Glutamatergic neuron (in vitro differentiated cells): ENCODE data around the gene SFR1. TPM values are rescaled to one million over a fixed set of nuclear protein-coding genes. Genes with fewer than 3 reads are reported as not detected.

ENCODE experiments used
- DNase-seq: peaks from one replicate; pipeline ENCODE4 v3.0.0; 2022
- H3K27ac Mint-ChIP-seq: one replicate; pipeline ENCODE4 v1.8.0; 2020; ENCODE audit warnings: mild to moderate bottlenecking, mixed read lengths, inconsistent platforms; ENCODE audit not compliant: unreplicated experiment
- H3K27me3 Mint-ChIP-seq: one replicate; pipeline ENCODE4 v1.8.0; 2020; ENCODE audit warnings: mild to moderate bottlenecking, moderate library complexity, mixed read lengths, inconsistent platforms; ENCODE audit not compliant: unreplicated experiment
- H3K36me3 Mint-ChIP-seq: one replicate; pipeline ENCODE4 v1.8.0; 2020; ENCODE audit warnings: mild to moderate bottlenecking, mixed read lengths, inconsistent platforms; ENCODE audit not compliant: unreplicated experiment
- H3K4me1 Mint-ChIP-seq: one replicate; pipeline ENCODE4 v1.8.0; 2020; ENCODE audit warnings: mild to moderate bottlenecking, low read depth, mixed read lengths, inconsistent platforms; ENCODE audit not compliant: unreplicated experiment
- H3K4me3 Mint-ChIP-seq: one replicate; pipeline ENCODE4 v1.8.0; 2020; ENCODE audit warnings: mild to moderate bottlenecking, mixed read lengths, inconsistent platforms; ENCODE audit not compliant: unreplicated experiment
- H3K9me3 Mint-ChIP-seq: one replicate; pipeline ENCODE4 v1.8.0; 2020; ENCODE audit warnings: mild to moderate bottlenecking, moderate library complexity, mixed read lengths, inconsistent platforms; ENCODE audit not compliant: unreplicated experiment
- CTCF ChIP-seq: fragments of 200-600 bp; sonication (generic); IDR thresholded peaks from one replicate; pipeline ENCODE4 v1.5.0; 2021; ENCODE audit not compliant: partially characterized antibody, unreplicated experiment
- total RNA-seq: library from RNA; stranded (reverse); fragmentation: NEBNext Ultra II Directional; extraction: Animal tissue kit (Norgen Biotek cat#: 25700); gene quantifications from one replicate; pipeline ENCODE4 v1.2.1, GENCODE V29; 2021; ENCODE audit not compliant: unreplicated experiment

SFR1 gene
- total RNA-seq, 1 donor from 2014 or later = 4.7 TPM

DNA sequence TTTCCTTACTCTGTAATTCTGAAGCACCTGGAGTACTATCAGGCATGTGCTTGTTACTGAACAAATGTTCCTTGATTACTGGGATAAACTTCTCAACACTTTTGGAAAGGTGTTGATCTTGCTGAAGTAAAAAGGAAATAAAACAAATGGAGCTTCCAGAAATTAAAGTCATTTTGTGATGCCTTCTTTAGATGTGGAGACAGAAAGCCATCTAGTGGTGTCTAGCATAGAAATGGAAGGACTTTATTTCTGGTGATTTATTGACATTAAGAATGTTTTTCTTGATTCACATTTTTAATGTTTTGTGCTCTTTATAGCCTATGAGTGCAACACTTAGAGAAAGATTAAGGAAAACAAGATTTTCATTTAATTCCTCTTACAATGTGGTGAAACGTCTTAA lies 1.4 kb downstream of the SFR1 start:
- Mint-ChIP-seq H3K27ac (no peak overlapping the region), H3K4me3 (no peak overlapping the region), H3K27me3 (no peaks in the 10 kb centered on the region), H3K4me1 (no peaks in the 10 kb centered on the region), H3K9me3 (peaks cover 3% of the 10 kb centered on the region), H3K36me3 (no peaks in the 10 kb centered on the region)
- DNase-seq = no peak
- no peak for TF ChIP-seq CTCF

DNA sequence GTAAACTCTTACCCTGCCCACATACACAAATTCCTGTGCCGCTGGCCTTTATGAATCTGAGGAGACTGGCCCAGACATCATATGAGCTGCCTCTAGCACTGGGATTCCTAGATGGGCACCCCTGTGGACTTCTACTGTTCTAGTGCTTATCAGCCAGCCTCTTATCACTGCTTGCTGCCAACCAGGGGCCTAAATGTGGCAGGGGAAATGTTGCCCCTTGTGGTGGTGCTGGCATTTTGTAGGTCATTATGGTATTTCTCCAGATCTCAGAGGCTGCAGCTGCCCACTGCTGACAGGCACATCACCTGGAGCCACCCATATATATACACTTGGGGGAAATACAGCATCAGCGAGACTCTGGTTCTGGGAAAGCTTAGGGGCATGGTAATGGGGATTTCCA lies 5.4 kb downstream of the SFR1 start:
- Mint-ChIP-seq H3K36me3 (no peaks in the 10 kb centered on the region), H3K9me3 (peaks cover under 1% of the 10 kb centered on the region), H3K27ac (no peak overlapping the region), H3K4me1 (no peaks in the 10 kb centered on the region), H3K4me3 (no peak overlapping the region), H3K27me3 (no peaks in the 10 kb centered on the region)
- TF ChIP-seq CTCF = peak; percentile 19
- DNase-seq = no peak

- DNase-seq = no peak
- Mint-ChIP-seq H3K27me3 (no peaks in the 10 kb centered on the region), H3K36me3 (no peaks in the 10 kb centered on the region), H3K4me3 (no peak overlapping the region), H3K4me1 (no peaks in the 10 kb centered on the region), H3K27ac (no peak overlapping the region), H3K9me3 (no peaks in the 10 kb centered on the region)
- no peak for TF ChIP-seq CTCF
Measured at GRCh38 chr10:104128214-104128613, 6.2 kb downstream of the SFR1 start.

GRCh38 chr10:104130041-104130440 lies 8.1 kb downstream of the SFR1 start:
- H3K27me3 Mint-ChIP-seq = no peaks in the 10 kb centered on the region
- H3K4me3 Mint-ChIP-seq = no peak overlapping the region
- no peak for DNase-seq
- TF ChIP-seq CTCF = no peak
- H3K9me3 Mint-ChIP-seq = no peaks in the 10 kb centered on the region
- H3K4me1 Mint-ChIP-seq = no peaks in the 10 kb centered on the region
- no peak overlapping the region for H3K27ac Mint-ChIP-seq
- H3K36me3 Mint-ChIP-seq = no peaks in the 10 kb centered on the region

DNA sequence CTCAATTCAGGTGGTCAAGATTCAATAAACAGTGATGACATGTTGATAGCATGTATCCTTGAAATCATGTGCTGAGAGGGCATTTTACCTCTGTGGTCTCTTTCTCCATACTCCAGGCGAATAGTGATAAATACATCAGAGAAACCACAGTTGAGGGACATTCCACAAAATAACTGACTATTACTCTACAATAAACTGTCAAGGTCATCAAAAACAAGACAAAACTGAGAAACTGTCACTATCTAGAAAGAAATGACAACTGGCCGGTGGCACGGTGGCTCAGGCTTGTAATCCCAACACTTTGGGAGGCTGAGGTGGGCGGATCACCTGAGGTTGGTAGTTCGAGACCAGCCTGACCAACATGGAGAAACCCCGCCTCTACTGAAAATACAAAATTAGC lies 16.2 kb downstream of the SFR1 start:
- Mint-ChIP-seq H3K27me3 (no peaks in the 10 kb centered on the region), H3K36me3 (no peaks in the 10 kb centered on the region), H3K9me3 (no peaks in the 10 kb centered on the region), H3K4me3 (no peak overlapping the region), H3K27ac (no peak overlapping the region), H3K4me1 (no peaks in the 10 kb centered on the region)
- no peak for DNase-seq
- no peak for TF ChIP-seq CTCF
